Astrocyte (in vitro differentiated cells and primary cell): ENCODE data around the gene NSMF. TPM values are rescaled to one million over a fixed set of nuclear protein-coding genes. Genes with fewer than 3 reads are reported as not detected.

Experiments used
- DNase-seq: peaks from one replicate; pipeline ENCODE4 v3.0.0-alpha.2; 2010; ENCODE audit warnings: low read depth
- FAIRE-seq: peaks from 2 replicates; lab custom pipeline; 2011; peaks lifted over from hg19 to GRCh38; lab: Jason Lieb, UNC
- H2AFZ ChIP-seq: 2 replicates; pipeline ENCODE4 v1.6.0; 2012; ENCODE audit warnings: low read depth, low read length, inconsistent platforms
- H3K27ac ChIP-seq: 2 replicates; pipeline ENCODE4 v1.5.1; 2011; ENCODE audit warnings: low read depth, low read length, inconsistent platforms
- H3K27me3 ChIP-seq: 2 replicates; pipeline ENCODE4 v1.6.0; 2011; ENCODE audit warnings: low read length, inconsistent platforms; ENCODE audit not compliant: insufficient read depth
- H3K36me3 ChIP-seq: 2 replicates; pipeline ENCODE4 v1.5.1; 2011; ENCODE audit warnings: low read length, inconsistent platforms; ENCODE audit not compliant: insufficient read depth
- H3K4me1 ChIP-seq: 2 replicates; pipeline ENCODE4 v1.5.1; 2011; ENCODE audit warnings: low read length, inconsistent platforms; ENCODE audit not compliant: insufficient read depth
- H3K4me2 ChIP-seq: 2 replicates; pipeline ENCODE4 v1.6.0; 2012; ENCODE audit warnings: low read length, inconsistent platforms
- H3K4me3 ChIP-seq: 2 replicates; pipeline ENCODE4 v1.5.1; 2011; ENCODE audit warnings: low read depth, mild to moderate bottlenecking, low read length, inconsistent platforms; ENCODE audit not compliant: insufficient read depth
- H3K79me2 ChIP-seq: 2 replicates; pipeline ENCODE4 v1.6.0; 2012; ENCODE audit warnings: mild to moderate bottlenecking, low read length, inconsistent platforms; ENCODE audit not compliant: insufficient read depth
- H3K9ac ChIP-seq: 2 replicates; pipeline ENCODE4 v1.6.0; 2012; ENCODE audit warnings: mild to moderate bottlenecking, low read length, inconsistent platforms
- H3K9me3 ChIP-seq: 2 replicates; pipeline ENCODE4 v1.5.1; 2012; ENCODE audit warnings: low read depth, mild to moderate bottlenecking, low read length, inconsistent platforms; ENCODE audit not compliant: insufficient read depth
- H4K20me1 ChIP-seq: 2 replicates; pipeline ENCODE4 v1.6.0; 2012; ENCODE audit warnings: low read length, inconsistent platforms; ENCODE audit not compliant: insufficient read depth
- H3K27ac Mint-ChIP-seq: one replicate; pipeline ENCODE4 v1.8.0; 2021; ENCODE audit warnings: mild to moderate bottlenecking, mixed read lengths; ENCODE audit not compliant: unreplicated experiment
- H3K27me3 Mint-ChIP-seq: one replicate; pipeline ENCODE4 v1.8.0; 2021; ENCODE audit warnings: low read depth, mixed read lengths; ENCODE audit not compliant: unreplicated experiment
- H3K36me3 Mint-ChIP-seq: one replicate; pipeline ENCODE4 v1.8.0; 2021; ENCODE audit warnings: low read depth, mixed read lengths; ENCODE audit not compliant: unreplicated experiment
- H3K4me1 Mint-ChIP-seq: one replicate; pipeline ENCODE4 v1.8.0; 2021; ENCODE audit warnings: low read depth, mixed read lengths; ENCODE audit not compliant: unreplicated experiment
- H3K4me3 Mint-ChIP-seq: one replicate; pipeline ENCODE4 v1.8.0; 2021; ENCODE audit warnings: mild to moderate bottlenecking, moderate library complexity, mixed read lengths; ENCODE audit not compliant: unreplicated experiment
- H3K9me3 Mint-ChIP-seq: one replicate; pipeline ENCODE4 v1.8.0; 2021; ENCODE audit warnings: mild to moderate bottlenecking, mixed read lengths; ENCODE audit not compliant: unreplicated experiment
- EZH2 ChIP-seq: IDR thresholded peaks from 2 replicates; pipeline ENCODE4 v1.6.1; 2012; ENCODE audit warnings: mild to moderate bottlenecking, low read length, inconsistent platforms; ENCODE audit not compliant: insufficient read depth
- total RNA-seq: library from RNA; stranded (reverse); gene quantifications from 2 replicates; pipeline ENCODE4 v1.2.1, GENCODE V29; 2021
- TF ChIP-seq, protein P1 (sequence below): IDR thresholded peaks from 2 replicates; pipeline ENCODE4 v1.5.1; 2011; ENCODE audit warnings: low read depth, mild to moderate bottlenecking, inconsistent platforms, low read length, moderate library complexity; ENCODE audit not compliant: insufficient read depth

NSMF gene
- total RNA-seq, 1 donor from 2014 or later, result 50.5 TPM

DNA sequence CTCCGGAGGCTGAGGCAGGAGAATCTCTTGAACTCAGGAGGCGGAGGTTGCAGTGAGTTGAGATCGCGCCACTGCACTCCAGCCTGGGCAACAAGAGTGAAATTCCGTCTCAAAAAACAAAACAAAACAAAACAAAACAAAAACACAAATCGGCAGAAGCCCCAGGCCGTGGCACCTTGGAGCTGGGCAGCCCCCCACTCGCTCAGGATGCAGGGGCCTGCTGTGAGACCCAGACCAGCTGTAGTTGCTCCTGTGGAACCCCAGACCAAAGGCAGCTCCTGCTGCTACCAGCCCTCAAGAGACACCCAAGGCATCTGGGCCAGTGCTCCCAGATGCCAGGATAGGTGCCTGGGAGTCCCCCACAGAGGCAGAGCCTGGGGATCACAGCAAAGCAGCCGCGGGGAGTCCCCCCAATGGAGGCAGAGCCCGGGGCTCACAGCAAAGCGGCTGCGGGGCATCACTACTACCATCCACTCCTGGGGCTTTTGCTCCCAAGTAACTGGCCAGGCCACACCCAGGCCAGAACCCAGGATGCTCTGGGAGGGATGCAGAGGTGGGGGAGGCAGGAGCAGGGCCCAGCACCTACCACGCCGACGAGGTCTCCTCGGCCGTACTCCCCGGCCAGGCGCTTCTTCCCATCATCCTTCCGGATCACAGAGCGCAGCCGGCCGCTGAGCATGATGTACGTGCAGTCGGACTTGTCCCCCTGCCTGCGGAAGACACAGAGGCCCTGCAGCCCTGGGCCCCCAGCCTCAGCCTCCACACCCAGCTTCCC, 37.7 kb upstream of the NSMF start:
- no peak for DNase-seq
- Mint-ChIP-seq H3K4me3 (no peak overlapping the region), H3K27me3 (peaks cover 8% of the 10 kb centered on the region), H3K27ac (no peak overlapping the region), H3K4me1 (no peaks in the 10 kb centered on the region), H3K36me3 (peaks cover 10% of the 10 kb centered on the region), H3K9me3 (peaks cover 10% of the 10 kb centered on the region)
- no peaks in the 10 kb centered on the region for H3K4me1 ChIP-seq
- TF ChIP-seq EZH2, result no peak
- TF ChIP-seq, protein P1, sequence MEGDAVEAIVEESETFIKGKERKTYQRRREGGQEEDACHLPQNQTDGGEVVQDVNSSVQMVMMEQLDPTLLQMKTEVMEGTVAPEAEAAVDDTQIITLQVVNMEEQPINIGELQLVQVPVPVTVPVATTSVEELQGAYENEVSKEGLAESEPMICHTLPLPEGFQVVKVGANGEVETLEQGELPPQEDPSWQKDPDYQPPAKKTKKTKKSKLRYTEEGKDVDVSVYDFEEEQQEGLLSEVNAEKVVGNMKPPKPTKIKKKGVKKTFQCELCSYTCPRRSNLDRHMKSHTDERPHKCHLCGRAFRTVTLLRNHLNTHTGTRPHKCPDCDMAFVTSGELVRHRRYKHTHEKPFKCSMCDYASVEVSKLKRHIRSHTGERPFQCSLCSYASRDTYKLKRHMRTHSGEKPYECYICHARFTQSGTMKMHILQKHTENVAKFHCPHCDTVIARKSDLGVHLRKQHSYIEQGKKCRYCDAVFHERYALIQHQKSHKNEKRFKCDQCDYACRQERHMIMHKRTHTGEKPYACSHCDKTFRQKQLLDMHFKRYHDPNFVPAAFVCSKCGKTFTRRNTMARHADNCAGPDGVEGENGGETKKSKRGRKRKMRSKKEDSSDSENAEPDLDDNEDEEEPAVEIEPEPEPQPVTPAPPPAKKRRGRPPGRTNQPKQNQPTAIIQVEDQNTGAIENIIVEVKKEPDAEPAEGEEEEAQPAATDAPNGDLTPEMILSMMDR, result no peak
- no peak overlapping the region for H3K9ac ChIP-seq
- no peaks in the 10 kb centered on the region for H3K27me3 ChIP-seq
- no peak overlapping the region for H2AFZ ChIP-seq
- no peak overlapping the region for H3K27ac ChIP-seq
- no peaks in the 10 kb centered on the region for H3K36me3 ChIP-seq
- no peak overlapping the region for H3K4me2 ChIP-seq
- no peaks in the 10 kb centered on the region for H3K9me3 ChIP-seq
- no peak overlapping the region for H3K4me3 ChIP-seq
- no peak for FAIRE-seq
- H4K20me1 ChIP-seq, result no peaks in the 10 kb centered on the region
- H3K79me2 ChIP-seq, result no peaks in the 10 kb centered on the region

DNA sequence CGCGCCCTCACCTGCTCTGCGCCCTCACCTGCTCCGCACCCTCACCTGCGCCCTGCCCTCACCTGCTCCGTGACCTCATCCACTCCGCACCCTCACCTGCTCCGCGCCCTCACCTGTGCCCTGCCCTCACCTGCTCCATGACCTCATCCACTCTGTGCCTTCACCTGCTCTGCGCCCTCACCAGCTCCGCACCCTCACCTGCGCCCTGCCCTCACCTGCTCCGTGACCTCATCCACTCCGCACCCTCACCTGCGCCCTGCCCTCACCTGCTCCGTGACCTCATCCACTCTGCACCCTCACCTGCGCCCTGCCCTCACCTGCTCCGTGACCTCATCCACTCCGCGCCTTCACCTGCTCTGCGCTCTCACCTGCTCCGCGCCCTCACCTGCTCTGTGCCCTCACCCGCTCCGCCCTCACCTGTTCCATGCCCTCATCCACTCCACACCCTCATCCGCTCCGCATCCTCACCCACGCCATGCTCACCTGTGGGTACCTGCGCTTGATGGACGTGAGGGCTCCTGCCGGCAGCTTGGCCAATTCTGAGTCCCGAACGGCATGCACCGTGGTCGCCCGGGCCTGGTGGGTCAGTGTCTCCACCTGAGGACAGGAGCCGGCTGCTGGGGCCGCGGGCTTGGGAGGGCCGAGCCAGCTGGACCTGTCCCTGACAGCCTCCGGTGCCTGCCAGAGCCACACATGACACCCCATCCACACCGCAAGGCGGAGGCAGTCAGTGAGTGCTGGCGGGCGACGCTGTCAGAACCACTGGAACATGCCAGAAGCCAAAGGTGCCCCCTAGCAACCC, 35.6 kb upstream of the NSMF start:
- H3K4me3 ChIP-seq, result no peak overlapping the region
- DNase-seq, result no peak
- no peaks in the 10 kb centered on the region for H3K36me3 ChIP-seq
- no peak overlapping the region for H3K4me3 Mint-ChIP-seq
- H3K9me3 ChIP-seq, result no peaks in the 10 kb centered on the region
- no peaks in the 10 kb centered on the region for H4K20me1 ChIP-seq
- H2AFZ ChIP-seq, result no peak overlapping the region
- no peaks in the 10 kb centered on the region for H3K79me2 ChIP-seq
- no peaks in the 10 kb centered on the region for H3K4me1 ChIP-seq
- TF ChIP-seq, protein P1, result no peak
- no peak for TF ChIP-seq EZH2
- H3K27me3 ChIP-seq, result no peaks in the 10 kb centered on the region
- FAIRE-seq, result no peak
- no peak overlapping the region for H3K27ac ChIP-seq
- H3K36me3 Mint-ChIP-seq, result peaks cover 10% of the 10 kb centered on the region
- H3K27ac Mint-ChIP-seq, result no peak overlapping the region
- no peak overlapping the region for H3K9ac ChIP-seq
- no peak overlapping the region for H3K4me2 ChIP-seq
- peaks cover 12% of the 10 kb centered on the region for H3K27me3 Mint-ChIP-seq
- H3K9me3 Mint-ChIP-seq, result peaks cover 7% of the 10 kb centered on the region
- H3K4me1 Mint-ChIP-seq, result no peaks in the 10 kb centered on the region
